Measurements from ENCODE around the gene CTSC. TPM values are rescaled to one million over a fixed set of nuclear protein-coding genes. Genes with fewer than 3 reads are reported as not detected.

CTSC gene
- polyA plus RNA-seq, 1 of the 3 experiments (the other 2 are of a cell fraction): 104 TPM

DNA sequence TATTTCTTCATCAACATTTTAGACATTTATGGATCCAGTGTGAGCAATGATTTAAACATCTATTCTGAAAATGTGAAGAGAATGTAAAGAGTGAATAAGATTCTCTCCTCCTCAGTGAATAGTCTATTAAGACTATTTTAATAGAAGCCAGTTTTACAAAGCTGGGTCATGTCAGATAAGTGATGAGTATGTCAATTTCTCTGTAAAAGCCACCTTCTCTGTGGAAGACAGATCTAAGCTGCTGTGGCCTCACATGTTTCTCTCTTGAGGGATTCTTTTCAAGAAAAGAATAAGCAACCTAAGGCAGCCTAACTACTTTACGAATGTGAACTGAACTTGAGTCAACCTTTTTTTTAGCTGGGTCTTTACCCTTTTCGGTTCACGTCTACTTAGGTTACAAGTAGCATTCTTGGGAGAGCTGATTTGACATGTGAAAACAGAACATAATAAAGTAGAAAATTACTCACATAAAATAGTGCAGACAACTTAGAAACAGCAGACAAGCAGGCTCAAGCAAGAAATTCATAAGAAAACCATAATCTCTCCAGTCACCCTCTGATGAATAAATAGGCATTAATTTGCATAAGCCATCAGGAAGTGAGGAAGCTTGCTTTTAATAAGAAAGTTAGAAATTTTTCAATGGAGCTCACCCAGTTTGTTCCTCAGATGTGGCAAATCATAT is 9.9 kb downstream of the CTSC start:
- no peaks in the 10 kb centered on the region for H3K27me3 ChIP-seq (ENCODE audit: insufficient read depth)
- H3K4me3 ChIP-seq (ENCODE audit: low read depth in 2 of 2, low read length in 1 of 2): no peak overlapping the region
- H3K9ac ChIP-seq: no peak overlapping the region
- TF ChIP-seq RFX5 (IDR thresholded peaks at IDR 0.05; ENCODE audit: low read length): no peak
- TF ChIP-seq GABPA (IDR thresholded peaks at IDR 0.05; ENCODE audit: low read depth): no peak
- TF ChIP-seq, protein P1, sequence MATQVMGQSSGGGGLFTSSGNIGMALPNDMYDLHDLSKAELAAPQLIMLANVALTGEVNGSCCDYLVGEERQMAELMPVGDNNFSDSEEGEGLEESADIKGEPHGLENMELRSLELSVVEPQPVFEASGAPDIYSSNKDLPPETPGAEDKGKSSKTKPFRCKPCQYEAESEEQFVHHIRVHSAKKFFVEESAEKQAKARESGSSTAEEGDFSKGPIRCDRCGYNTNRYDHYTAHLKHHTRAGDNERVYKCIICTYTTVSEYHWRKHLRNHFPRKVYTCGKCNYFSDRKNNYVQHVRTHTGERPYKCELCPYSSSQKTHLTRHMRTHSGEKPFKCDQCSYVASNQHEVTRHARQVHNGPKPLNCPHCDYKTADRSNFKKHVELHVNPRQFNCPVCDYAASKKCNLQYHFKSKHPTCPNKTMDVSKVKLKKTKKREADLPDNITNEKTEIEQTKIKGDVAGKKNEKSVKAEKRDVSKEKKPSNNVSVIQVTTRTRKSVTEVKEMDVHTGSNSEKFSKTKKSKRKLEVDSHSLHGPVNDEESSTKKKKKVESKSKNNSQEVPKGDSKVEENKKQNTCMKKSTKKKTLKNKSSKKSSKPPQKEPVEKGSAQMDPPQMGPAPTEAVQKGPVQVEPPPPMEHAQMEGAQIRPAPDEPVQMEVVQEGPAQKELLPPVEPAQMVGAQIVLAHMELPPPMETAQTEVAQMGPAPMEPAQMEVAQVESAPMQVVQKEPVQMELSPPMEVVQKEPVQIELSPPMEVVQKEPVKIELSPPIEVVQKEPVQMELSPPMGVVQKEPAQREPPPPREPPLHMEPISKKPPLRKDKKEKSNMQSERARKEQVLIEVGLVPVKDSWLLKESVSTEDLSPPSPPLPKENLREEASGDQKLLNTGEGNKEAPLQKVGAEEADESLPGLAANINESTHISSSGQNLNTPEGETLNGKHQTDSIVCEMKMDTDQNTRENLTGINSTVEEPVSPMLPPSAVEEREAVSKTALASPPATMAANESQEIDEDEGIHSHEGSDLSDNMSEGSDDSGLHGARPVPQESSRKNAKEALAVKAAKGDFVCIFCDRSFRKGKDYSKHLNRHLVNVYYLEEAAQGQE (IDR thresholded peaks at IDR 0.05; ENCODE audit: low read depth, low read length): no peak
- TF ChIP-seq JUND (IDR thresholded peaks at IDR 0.05): no peak
- TF ChIP-seq ELF1 (IDR thresholded peaks at IDR 0.05): no peak
- TF ChIP-seq, protein P2, sequence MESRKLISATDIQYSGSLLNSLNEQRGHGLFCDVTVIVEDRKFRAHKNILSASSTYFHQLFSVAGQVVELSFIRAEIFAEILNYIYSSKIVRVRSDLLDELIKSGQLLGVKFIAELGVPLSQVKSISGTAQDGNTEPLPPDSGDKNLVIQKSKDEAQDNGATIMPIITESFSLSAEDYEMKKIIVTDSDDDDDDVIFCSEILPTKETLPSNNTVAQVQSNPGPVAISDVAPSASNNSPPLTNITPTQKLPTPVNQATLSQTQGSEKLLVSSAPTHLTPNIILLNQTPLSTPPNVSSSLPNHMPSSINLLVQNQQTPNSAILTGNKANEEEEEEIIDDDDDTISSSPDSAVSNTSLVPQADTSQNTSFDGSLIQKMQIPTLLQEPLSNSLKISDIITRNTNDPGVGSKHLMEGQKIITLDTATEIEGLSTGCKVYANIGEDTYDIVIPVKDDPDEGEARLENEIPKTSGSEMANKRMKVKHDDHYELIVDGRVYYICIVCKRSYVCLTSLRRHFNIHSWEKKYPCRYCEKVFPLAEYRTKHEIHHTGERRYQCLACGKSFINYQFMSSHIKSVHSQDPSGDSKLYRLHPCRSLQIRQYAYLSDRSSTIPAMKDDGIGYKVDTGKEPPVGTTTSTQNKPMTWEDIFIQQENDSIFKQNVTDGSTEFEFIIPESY (IDR thresholded peaks at IDR 0.05; ENCODE audit: borderline replicate concordance, low read depth): no peak
- TF ChIP-seq NRF1 (IDR thresholded peaks at IDR 0.05; ENCODE audit: low read depth, low read length): no peak
- TF ChIP-seq, protein P3, sequence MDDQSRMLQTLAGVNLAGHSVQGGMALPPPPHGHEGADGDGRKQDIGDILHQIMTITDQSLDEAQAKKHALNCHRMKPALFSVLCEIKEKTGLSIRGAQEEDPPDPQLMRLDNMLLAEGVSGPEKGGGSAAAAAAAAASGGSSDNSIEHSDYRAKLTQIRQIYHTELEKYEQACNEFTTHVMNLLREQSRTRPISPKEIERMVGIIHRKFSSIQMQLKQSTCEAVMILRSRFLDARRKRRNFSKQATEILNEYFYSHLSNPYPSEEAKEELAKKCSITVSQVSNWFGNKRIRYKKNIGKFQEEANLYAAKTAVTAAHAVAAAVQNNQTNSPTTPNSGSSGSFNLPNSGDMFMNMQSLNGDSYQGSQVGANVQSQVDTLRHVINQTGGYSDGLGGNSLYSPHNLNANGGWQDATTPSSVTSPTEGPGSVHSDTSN (IDR thresholded peaks at IDR 0.05): no peak
- TF ChIP-seq, protein P4, sequence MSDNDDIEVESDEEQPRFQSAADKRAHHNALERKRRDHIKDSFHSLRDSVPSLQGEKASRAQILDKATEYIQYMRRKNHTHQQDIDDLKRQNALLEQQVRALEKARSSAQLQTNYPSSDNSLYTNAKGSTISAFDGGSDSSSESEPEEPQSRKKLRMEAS (IDR thresholded peaks at IDR 0.05; ENCODE audit: low read depth): no peak
- no peak for TF ChIP-seq RXRA (IDR thresholded peaks at IDR 0.05; ENCODE audit: borderline replicate concordance, low read depth)
- TF ChIP-seq SMC3 (IDR thresholded peaks at IDR 0.05; ENCODE audit: low read depth, low read length): no peak
- TF ChIP-seq FOSL2 (IDR thresholded peaks at IDR 0.05; ENCODE audit: borderline replicate concordance, low read depth): no peak
- TF ChIP-seq POLR2AphosphoS5 (IDR thresholded peaks at IDR 0.05; ENCODE audit: low read depth, low read length): no peak
- TF ChIP-seq FOXM1 (IDR thresholded peaks at IDR 0.05; ENCODE audit: low read depth): no peak
- no peak for TF ChIP-seq EP300 (IDR thresholded peaks at IDR 0.05; ENCODE audit: borderline replicate concordance in 1 of 2, low read depth in 1 of 2, low read length in 1 of 2)
- no peak for TF ChIP-seq RCOR1 (IDR thresholded peaks at IDR 0.05; ENCODE audit: low read length)
- no peak for TF ChIP-seq TEAD4 (IDR thresholded peaks at IDR 0.05; ENCODE audit: borderline replicate concordance, insufficient read depth)
- TF ChIP-seq, protein P5, sequence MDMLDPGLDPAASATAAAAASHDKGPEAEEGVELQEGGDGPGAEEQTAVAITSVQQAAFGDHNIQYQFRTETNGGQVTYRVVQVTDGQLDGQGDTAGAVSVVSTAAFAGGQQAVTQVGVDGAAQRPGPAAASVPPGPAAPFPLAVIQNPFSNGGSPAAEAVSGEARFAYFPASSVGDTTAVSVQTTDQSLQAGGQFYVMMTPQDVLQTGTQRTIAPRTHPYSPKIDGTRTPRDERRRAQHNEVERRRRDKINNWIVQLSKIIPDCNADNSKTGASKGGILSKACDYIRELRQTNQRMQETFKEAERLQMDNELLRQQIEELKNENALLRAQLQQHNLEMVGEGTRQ (IDR thresholded peaks at IDR 0.05; ENCODE audit: borderline replicate concordance, low read depth, low read length): no peak
- TF ChIP-seq FOXJ3 (CRISPR knock-in tag; IDR thresholded peaks at IDR 0.05): no peak
- no peak for DNase-seq
- no peak overlapping the region for H3K4me2 ChIP-seq
- WGBS (ENCODE audit: low lambda C conversion rate): 93% methylated on average over 3 of the region's 3 CpGs
- H3K79me2 ChIP-seq (ENCODE audit: insufficient read depth): no peaks in the 10 kb centered on the region; the same call in 1 of the 2 replicates
- no peaks in the 10 kb centered on the region for H3K4me1 ChIP-seq (ENCODE audit: control insufficient read depth in 1 of 2, insufficient read depth in 2 of 2, low read depth in 1 of 2, low read length in 1 of 2)
- H3K9me3 ChIP-seq: no peaks in the 10 kb centered on the region
- no peaks in the 10 kb centered on the region for H3F3A ChIP-seq (replicated peaks; ENCODE audit: insufficient read depth)
- ChIA-PET POLR2A (no interaction called here), CTCF (no interaction called here)
- H3K36me3 ChIP-seq (replicated peaks in 1 of 2; ENCODE audit: control insufficient read depth in 1 of 2, insufficient read depth in 2 of 2, low read length in 1 of 2): peaks cover 23% of the 10 kb centered on the region in 2 experiments
- H4K20me1 ChIP-seq (ENCODE audit: insufficient read depth): no peaks in the 10 kb centered on the region
- no peaks in the 10 kb centered on the region for H3K9me2 ChIP-seq
- H2AFZ ChIP-seq (ENCODE audit: low read depth): no peak overlapping the region
- no peak overlapping the region for H3K27ac ChIP-seq (ENCODE audit: low read depth in 2 of 2, low read length in 1 of 2)
